A549 treated with AZD9567 at 1 μM for 4 hours (cell line): Measurements from ENCODE around the gene ZNHIT3. TPM values are rescaled to one million over a fixed set of nuclear protein-coding genes. Genes with fewer than 3 reads are reported as not detected.

ENCODE experiments used
- total RNA-seq: library from RNA; stranded (reverse); fragments of 200-300 nt; extraction: Qiagen RNA extraction; gene quantifications from 5 replicates; pipeline ENCODE4 v1.2.3, GENCODE V29; 2022; ENCODE audit not compliant: insufficient read depth

Gene ZNHIT3
- 52.6 to 89.5 TPM (median 86.9 TPM) in 5 replicates for total RNA-seq

DNA sequence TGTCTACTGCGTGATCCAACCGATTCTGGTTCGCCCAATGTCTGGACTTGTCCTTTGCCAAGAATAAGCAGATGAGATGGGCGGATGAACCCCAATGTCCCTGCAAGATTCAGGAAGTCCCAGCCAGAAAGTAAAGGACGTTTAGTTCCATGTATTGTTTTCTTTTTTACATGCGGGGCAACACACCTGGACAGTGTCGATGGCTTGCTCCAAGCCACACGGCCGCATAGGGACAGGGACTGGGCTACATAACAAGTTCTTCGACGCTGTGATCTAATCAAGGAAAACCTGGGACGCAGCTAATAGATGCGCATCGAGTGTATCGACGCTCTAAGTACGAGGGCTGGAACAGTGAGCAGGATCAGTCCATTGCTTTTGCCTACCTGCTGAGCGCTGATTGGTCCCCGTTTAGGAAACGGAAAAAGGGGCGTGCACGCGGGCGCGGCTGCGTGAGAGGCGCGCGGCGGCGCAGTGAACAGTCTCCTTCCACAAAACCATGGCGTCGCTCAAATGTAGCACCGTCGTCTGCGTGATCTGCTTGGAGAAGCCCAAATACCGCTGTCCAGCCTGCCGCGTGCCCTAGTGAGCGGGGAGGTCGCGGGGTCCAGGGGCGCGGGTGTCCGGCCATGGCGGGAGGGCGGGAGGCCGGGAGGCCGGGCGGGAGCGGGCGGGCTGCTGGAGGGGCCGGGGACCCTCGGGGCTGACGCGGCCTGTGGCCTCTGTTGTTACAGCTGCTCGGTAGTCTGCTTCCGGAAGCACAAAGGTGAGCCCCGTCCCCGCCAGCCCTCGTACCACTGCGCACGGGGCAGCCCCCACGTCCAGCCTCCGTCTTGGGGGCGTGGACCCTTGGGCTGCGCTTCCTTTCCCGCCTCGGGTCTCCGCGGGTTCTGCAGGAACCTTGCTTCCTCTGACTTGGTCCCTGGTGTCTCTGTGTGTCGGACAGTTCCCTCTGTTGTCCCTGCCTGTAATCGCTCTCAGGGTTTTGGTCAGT, at the start of gene ZNHIT3:
TSS of gene ZNHIT3 (plus strand) at position 478 of the 991 bp plus-strand sequence. CDS start at position 497, 19 bp downstream.

DNA sequence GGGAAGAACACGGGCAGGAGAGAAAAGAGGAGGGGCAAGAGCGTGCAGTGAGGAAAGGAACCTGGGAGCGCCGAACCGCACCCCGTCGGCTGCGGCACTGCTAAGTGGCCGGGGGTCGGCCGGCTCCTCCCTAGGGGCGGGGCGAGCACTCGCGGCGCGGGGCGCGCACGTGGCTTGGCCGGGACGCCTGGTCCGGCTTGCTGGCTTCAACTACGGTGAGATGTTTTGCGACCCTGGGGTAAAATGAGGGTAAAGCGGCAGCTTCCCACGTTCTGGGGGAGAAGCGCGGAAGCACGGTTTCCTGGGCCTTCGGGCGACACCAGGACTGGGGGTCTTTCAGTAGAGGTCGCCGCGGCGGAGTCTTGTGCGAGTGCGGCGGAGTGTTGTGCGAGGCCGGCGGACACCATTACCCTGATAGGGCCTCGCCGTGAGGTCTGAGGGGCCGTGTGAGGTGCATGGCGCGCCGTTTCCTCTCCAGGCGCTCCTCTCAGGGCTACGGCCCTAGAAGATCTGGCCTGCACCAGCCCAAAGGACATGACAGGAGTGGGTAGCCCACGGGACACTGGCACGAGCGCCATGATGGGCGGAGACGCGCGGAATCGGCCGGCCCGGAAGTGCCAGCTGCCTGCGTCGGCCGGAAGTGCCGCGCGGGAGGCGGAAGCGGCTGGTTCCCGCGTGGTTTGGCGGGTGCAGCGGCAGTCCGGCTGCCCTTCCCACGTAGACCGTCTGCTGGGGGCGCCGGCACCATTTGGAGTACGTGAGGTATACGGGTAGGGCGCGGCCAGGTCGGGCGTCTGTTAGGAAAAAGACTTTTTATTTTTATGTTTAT, 48.6 kb downstream of the ZNHIT3 start, which contains the start of the genes MYO19 and PIGW:
TSS of gene MYO19 (minus strand) at position 29 of the 829 bp plus-strand sequence. CDS start 2,330 bp downstream, outside the sequence.
TSS of gene PIGW (plus strand) at position 148 of the 829 bp plus-strand sequence. CDS start 2,115 bp downstream, outside the sequence.

GRCh38 chr17:36544307-36545076, 58.0 kb downstream of the ZNHIT3 start, which contains the start of gene GGNBP2:
TSS of gene GGNBP2 (plus strand) at chr17:36544919. CDS start at chr17:36545725, 806 bp downstream.

Other genes starting within 250 kb of the ZNHIT3 start
- 0.10 to 0.60 TPM (median 0.27 TPM) in 4 of 5 replicates, not detected in the other for gene TBC1D3I, start 222.1 kb upstream of the ZNHIT3 start, total RNA-seq
- not detected in 5 replicates for gene TBC1D3G, start 162.8 kb upstream of the ZNHIT3 start, total RNA-seq
- gene TBC1D3H, start 98.2 kb upstream of the ZNHIT3 start, total RNA-seq = not detected in 5 replicates
- gene MYO19, start 48.2 kb downstream of the ZNHIT3 start, total RNA-seq = 41.0 to 64.2 TPM (median 61.8 TPM) in 5 replicates
- gene PIGW, start 48.3 kb downstream of the ZNHIT3 start, total RNA-seq = 23.4 to 25.9 TPM (median 24.7 TPM) in 5 replicates
- 64.6 to 70.5 TPM (median 69.4 TPM) in 5 replicates for gene GGNBP2, start 58.2 kb downstream of the ZNHIT3 start, total RNA-seq
- gene DHRS11, start 105.2 kb downstream of the ZNHIT3 start, total RNA-seq = 6.3 to 10.2 TPM (median 8.7 TPM) in 5 replicates
- gene MRM1, start 114.9 kb downstream of the ZNHIT3 start, total RNA-seq = 6.9 to 17.0 TPM (median 16.3 TPM) in 5 replicates